ENCODE measurements around the gene THAP12. TPM values are rescaled to one million over a fixed set of nuclear protein-coding genes. Genes with fewer than 3 reads are reported as not detected.

Gene THAP12
- total RNA-seq, 1 experiment from 2014 or later: 44.1 TPM

DNA sequence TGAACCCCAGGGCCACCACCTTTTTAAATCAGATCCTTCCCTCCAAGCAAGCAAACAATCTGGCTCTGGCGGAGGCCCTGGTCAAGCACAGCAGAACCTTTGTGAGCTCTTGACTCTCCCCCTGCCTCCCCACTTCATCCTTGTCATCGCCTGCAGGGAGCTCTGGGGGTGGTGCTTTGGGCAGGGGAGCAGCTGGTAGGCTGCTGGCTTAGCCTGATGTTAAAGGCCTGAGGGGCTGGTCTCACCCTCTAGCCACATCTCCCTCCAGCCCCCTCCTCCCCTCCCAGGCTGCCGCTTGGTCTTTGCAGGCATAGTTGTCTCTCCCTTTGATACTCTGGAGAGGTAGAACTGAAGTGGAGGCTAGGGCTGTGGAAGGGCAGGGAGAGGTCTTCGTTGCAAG lies 50.9 kb downstream of the THAP12 start:
- no TSS peak for BruUV-seq (replicated peaks)
- Histone ChIP-seq H3K79me2 (ENCODE audit: insufficient read depth, low read length) (no peaks in the 10 kb centered on the region), H4K20me1 (ENCODE audit: insufficient read depth) (no peaks in the 10 kb centered on the region), H3K9me2 (ENCODE audit: insufficient read depth) (no peaks in the 10 kb centered on the region), H3K9me3 (ENCODE audit: control insufficient read depth in 1 of 2, insufficient read depth in 1 of 2, low read depth in 1 of 2, low read length in 2 of 2) (peaks cover 0 to 5% of the 10 kb centered on the region in 2 experiments; a peak in 2 of 4 replicates), H3K36me3 (ENCODE audit: control insufficient read depth in 1 of 2, insufficient read depth in 2 of 2, low read length in 2 of 2) (no peaks in the 10 kb centered on the region), H3K27ac (ENCODE audit: low read depth, low read length) (no peak overlapping the region), H2AFZ (ENCODE audit: low read depth, low read length, poor library complexity, severe bottlenecking) (no peak overlapping the region), H3K4me2 (ENCODE audit: low read length) (no peak overlapping the region), H3K27me3 (ENCODE audit: insufficient read depth, low read length) (no peaks in the 10 kb centered on the region), H3K9ac (ENCODE audit: low read length) (no peak overlapping the region), H3K4me3 (replicated peaks in 1 of 2; ENCODE audit: low read depth in 1 of 2, low read length in 2 of 2) (no peak overlapping the region), H3K4me1 (ENCODE audit: control insufficient read depth in 1 of 2, insufficient read depth in 2 of 2, low read length in 2 of 2) (peaks cover 8 to 15% of the 10 kb centered on the region in 2 experiments)
- intact Hi-C loops (cut with micrococcal nuclease): loop anchor here (10.0 kb wide), 1 partner anchor 355 kb away; no protein-coding TSS in a partner anchor
- ChIA-PET POLR2A (no interaction called here), CTCF (no interaction called here), RAD21 (ENCODE audit: low non-redundant PET in 1 of 2, low total read pairs in 2 of 2, uncharacterized antibody in 2 of 2, unreplicated experiment in 2 of 2) (interaction anchor here in 1 of 2 experiments (1.1 kb wide), 1 partner anchor 11 kb away, joined by 3 read pairs; no protein-coding TSS in a partner anchor)
- no peak for DNase-seq (ENCODE audit: low read depth, low spot score)
- no peak for TF ChIP-seq POLR2A (IDR thresholded peaks at IDR 0.05; ENCODE audit: borderline replicate concordance, extremely low read depth, insufficient read depth, insufficient read length)
- no peak for TF ChIP-seq EGR1 (IDR thresholded peaks at IDR 0.05; ENCODE audit: low read depth)
- no peak for TF ChIP-seq ELF1 (IDR thresholded peaks at IDR 0.05; ENCODE audit: borderline replicate concordance, low read depth)
- no peak for TF ChIP-seq SP1 (IDR thresholded peaks at IDR 0.05; ENCODE audit: low read depth)
- no peak for TF ChIP-seq MAX (IDR thresholded peaks at IDR 0.05)
- TF ChIP-seq SRF (IDR thresholded peaks at IDR 0.05; ENCODE audit: low read depth): no peak
- TF ChIP-seq CEBPB (IDR thresholded peaks at IDR 0.05; ENCODE audit: low read depth): no peak
- no peak for TF ChIP-seq POLR2AphosphoS5 (IDR thresholded peaks at IDR 0.05; ENCODE audit: low read depth, low read length)
- no peak for TF ChIP-seq EZH2 (IDR thresholded peaks at IDR 0.05)
- no peak for TF ChIP-seq ZNF274 (IDR thresholded peaks at IDR 0.05; ENCODE audit: low read depth, low read length)
- TF ChIP-seq SIN3A (IDR thresholded peaks at IDR 0.05; ENCODE audit: low read depth): no peak
- TF ChIP-seq FOSL1 (IDR thresholded peaks at IDR 0.05; ENCODE audit: low read depth): no peak
- TF ChIP-seq, protein P1, sequence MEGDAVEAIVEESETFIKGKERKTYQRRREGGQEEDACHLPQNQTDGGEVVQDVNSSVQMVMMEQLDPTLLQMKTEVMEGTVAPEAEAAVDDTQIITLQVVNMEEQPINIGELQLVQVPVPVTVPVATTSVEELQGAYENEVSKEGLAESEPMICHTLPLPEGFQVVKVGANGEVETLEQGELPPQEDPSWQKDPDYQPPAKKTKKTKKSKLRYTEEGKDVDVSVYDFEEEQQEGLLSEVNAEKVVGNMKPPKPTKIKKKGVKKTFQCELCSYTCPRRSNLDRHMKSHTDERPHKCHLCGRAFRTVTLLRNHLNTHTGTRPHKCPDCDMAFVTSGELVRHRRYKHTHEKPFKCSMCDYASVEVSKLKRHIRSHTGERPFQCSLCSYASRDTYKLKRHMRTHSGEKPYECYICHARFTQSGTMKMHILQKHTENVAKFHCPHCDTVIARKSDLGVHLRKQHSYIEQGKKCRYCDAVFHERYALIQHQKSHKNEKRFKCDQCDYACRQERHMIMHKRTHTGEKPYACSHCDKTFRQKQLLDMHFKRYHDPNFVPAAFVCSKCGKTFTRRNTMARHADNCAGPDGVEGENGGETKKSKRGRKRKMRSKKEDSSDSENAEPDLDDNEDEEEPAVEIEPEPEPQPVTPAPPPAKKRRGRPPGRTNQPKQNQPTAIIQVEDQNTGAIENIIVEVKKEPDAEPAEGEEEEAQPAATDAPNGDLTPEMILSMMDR (IDR thresholded peaks at IDR 0.05 in 2 of 3, conservative IDR thresholded peaks at IDR 0.05 in 1 of 3; ENCODE audit: borderline replicate concordance in 1 of 3, insufficient read depth in 1 of 3, low read depth in 2 of 3, low read length in 2 of 3): no peak
- TF ChIP-seq YY1 (IDR thresholded peaks at IDR 0.05; ENCODE audit: extremely low read depth, insufficient replicate concordance, low read depth, low read length): no peak
- TF ChIP-seq EZH2phosphoT487 (IDR thresholded peaks at IDR 0.05; ENCODE audit: borderline replicate concordance): no peak
- TF ChIP-seq ZFX (IDR thresholded peaks at IDR 0.05): no peak
- TF ChIP-seq, protein P2, sequence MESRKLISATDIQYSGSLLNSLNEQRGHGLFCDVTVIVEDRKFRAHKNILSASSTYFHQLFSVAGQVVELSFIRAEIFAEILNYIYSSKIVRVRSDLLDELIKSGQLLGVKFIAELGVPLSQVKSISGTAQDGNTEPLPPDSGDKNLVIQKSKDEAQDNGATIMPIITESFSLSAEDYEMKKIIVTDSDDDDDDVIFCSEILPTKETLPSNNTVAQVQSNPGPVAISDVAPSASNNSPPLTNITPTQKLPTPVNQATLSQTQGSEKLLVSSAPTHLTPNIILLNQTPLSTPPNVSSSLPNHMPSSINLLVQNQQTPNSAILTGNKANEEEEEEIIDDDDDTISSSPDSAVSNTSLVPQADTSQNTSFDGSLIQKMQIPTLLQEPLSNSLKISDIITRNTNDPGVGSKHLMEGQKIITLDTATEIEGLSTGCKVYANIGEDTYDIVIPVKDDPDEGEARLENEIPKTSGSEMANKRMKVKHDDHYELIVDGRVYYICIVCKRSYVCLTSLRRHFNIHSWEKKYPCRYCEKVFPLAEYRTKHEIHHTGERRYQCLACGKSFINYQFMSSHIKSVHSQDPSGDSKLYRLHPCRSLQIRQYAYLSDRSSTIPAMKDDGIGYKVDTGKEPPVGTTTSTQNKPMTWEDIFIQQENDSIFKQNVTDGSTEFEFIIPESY (IDR thresholded peaks at IDR 0.05; ENCODE audit: extremely low read depth, insufficient replicate concordance, low read length): no peak
- no peak for TF ChIP-seq ATF3 (IDR thresholded peaks at IDR 0.05)
- ATAC-seq: no peak
